HCT116 (cell line): ENCODE measurements around the gene ABCA3. TPM values are rescaled to one million over a fixed set of nuclear protein-coding genes. Genes with fewer than 3 reads are reported as not detected.

Experiments used
- ATAC-seq: fragments of 200-7000 bp; cut with Tn5 transposase; 2 replicates; pipeline ENCODE4 v1.9.1; 2020; ENCODE audit warnings: mild to moderate bottlenecking, moderate library complexity
- BruUV-seq: library from RNA; stranded (reverse); fragments of 400-500 nt; replicated peaks from 2 replicates; lab custom pipeline; 2021; lab: Mats Ljungman, UMichigan
- CTCF ChIA-PET: fragments of 300-600 bp; sonication (Branson Sonifier 250); formaldehyde crosslinking; loops from one replicate; lab custom pipeline; 2021; ENCODE audit warnings: antibody characterized with exemption; lab: Charles Lee
- POLR2A ChIA-PET: fragments of 300-600, 350-600 bp; sonication (Branson Sonifier 250); formaldehyde crosslinking; loops from one replicate; lab custom pipeline; 2021; ENCODE audit warnings: antibody characterized with exemption; lab: Charles Lee
- RAD21 ChIA-PET, 2 experiments: fragments of 300-600 bp; sonication (Branson Sonifier 250); formaldehyde crosslinking; loops; one replicate each; lab custom pipeline; 2023; ENCODE audit warnings: low total read pairs in 2 of 2; ENCODE audit not compliant: uncharacterized antibody in 2 of 2, unreplicated experiment in 2 of 2, low non-redundant PET in 1 of 2; lab: Charles Lee
- DNase-seq: peaks from one replicate; pipeline ENCODE4 v3.0.0-alpha.2; 2010; ENCODE audit warnings: low read depth, low spot score
- H2AFZ ChIP-seq: fragments of 200-600 bp; shearing (Covaris generic), sonication (generic); 2 replicates; pipeline ENCODE4 v1.6.1; 2017; ENCODE audit warnings: low read depth, mixed run types, mixed read lengths, antibody characterized with exemption, low read length; ENCODE audit not compliant: poor library complexity, severe bottlenecking
- H3K27ac ChIP-seq: 2 replicates; pipeline ENCODE4 v1.5.1; 2012; ENCODE audit warnings: low read depth, low read length
- H3K27me3 ChIP-seq: fragments of 200-600 bp; sonication (generic); 2 replicates; pipeline ENCODE4 v1.6.1; 2016; ENCODE audit warnings: mixed run types, low read length, mixed read lengths; ENCODE audit not compliant: insufficient read depth
- H3K36me3 ChIP-seq, 2 experiments: fragments of 200-500 bp in 1 of 2; fragments of 200-600 bp in 1 of 2; sonication (Bioruptor generic) in 1 of 2; sonication (generic) in 1 of 2; 2 replicates each; pipeline versions ENCODE4 v1.5.1 to v1.6.1; 2014 to 2016; ENCODE audit warnings: low read length in 2 of 2, inconsistent platforms in 1 of 2, mixed read lengths in 1 of 2, mixed run types in 1 of 2; ENCODE audit not compliant: insufficient read depth in 2 of 2, control insufficient read depth in 1 of 2
- H3K4me1 ChIP-seq, 2 experiments: fragments of 200-600 bp in 1 of 2; sonication (generic) in 1 of 2; 2 replicates each; pipeline versions ENCODE4 v1.5.1 to v1.6.1; 2012 to 2017; ENCODE audit warnings: low read length in 2 of 2, inconsistent platforms in 1 of 2, mild to moderate bottlenecking in 1 of 2, mixed read lengths in 1 of 2, mixed run types in 1 of 2, moderate library complexity in 1 of 2; ENCODE audit not compliant: insufficient read depth in 2 of 2, control insufficient read depth in 1 of 2
- H3K4me2 ChIP-seq: fragments of 200-600 bp; sonication (generic); 2 replicates; pipeline ENCODE4 v1.6.1; 2017; ENCODE audit warnings: mixed run types, low read length, mixed read lengths
- H3K4me3 ChIP-seq, 2 experiments: fragments of 200-600 bp in 1 of 2; sonication (generic) in 1 of 2; replicated peaks in 1 of 2; 2 replicates each; pipeline ENCODE4 v1.5.1; 2011 to 2016; ENCODE audit warnings: low read length in 2 of 2, control low read depth in 1 of 2, low read depth in 1 of 2, mild to moderate bottlenecking in 1 of 2, mixed read lengths in 1 of 2, mixed run types in 1 of 2
- H3K79me2 ChIP-seq: fragments of 200-600 bp; sonication (generic); 2 replicates; pipeline ENCODE4 v1.6.1; 2017; ENCODE audit warnings: mild to moderate bottlenecking, mixed run types, low read length, moderate library complexity, mixed read lengths; ENCODE audit not compliant: insufficient read depth
- H3K9ac ChIP-seq: fragments of 200-600 bp; sonication (generic); 2 replicates; pipeline ENCODE4 v1.6.1; 2016; ENCODE audit warnings: low read length, mixed read lengths
- H3K9me2 ChIP-seq: fragments of 200-600 bp; sonication (generic), shearing (Covaris generic); 2 replicates; pipeline ENCODE4 v1.6.1; 2017; ENCODE audit warnings: mixed run types, mild to moderate bottlenecking, moderate library complexity; ENCODE audit not compliant: insufficient read depth
- H3K9me3 ChIP-seq, 2 experiments: fragments of 200-500 bp in 1 of 2; fragments of 200-600 bp in 1 of 2; sonication (Bioruptor generic) in 1 of 2; sonication (generic) in 1 of 2; 2 replicates each; pipeline ENCODE4 v1.6.1; 2014 to 2017; ENCODE audit warnings: low read length in 2 of 2, mixed read lengths in 2 of 2, inconsistent platforms in 1 of 2, low read depth in 1 of 2, mild to moderate bottlenecking in 1 of 2, mixed run types in 1 of 2, moderate library complexity in 1 of 2; ENCODE audit not compliant: control insufficient read depth in 1 of 2, insufficient read depth in 1 of 2
- H4K20me1 ChIP-seq: fragments of 200-600 bp; sonication (generic), shearing (Covaris generic); 2 replicates; pipeline ENCODE4 v1.6.1; 2017; ENCODE audit warnings: mixed run types, mild to moderate bottlenecking, moderate library complexity; ENCODE audit not compliant: insufficient read depth
- CBX3 ChIP-seq: IDR thresholded peaks from 2 replicates; pipeline ENCODE4 v1.6.1; 2012; ENCODE audit warnings: low read depth
- CEBPB ChIP-seq: IDR thresholded peaks from 2 replicates; pipeline ENCODE4 v1.6.1; 2012; ENCODE audit warnings: low read depth
- EGR1 ChIP-seq: IDR thresholded peaks from 2 replicates; pipeline ENCODE4 v1.6.1; 2012; ENCODE audit warnings: low read depth
- EZH2 ChIP-seq: fragments of 200-600 bp; sonication (generic); IDR thresholded peaks from 2 replicates; pipeline ENCODE4 v1.6.1; 2017; ENCODE audit warnings: antibody characterized with exemption, mixed run types
- EZH2phosphoT487 ChIP-seq: fragments of 200-600 bp; IDR thresholded peaks from 2 replicates; pipeline ENCODE4 v1.6.1; 2018; ENCODE audit warnings: antibody characterized with exemption, borderline replicate concordance
- JUND ChIP-seq: IDR thresholded peaks from 2 replicates; pipeline ENCODE4 v1.6.1; 2012
- POLR2A ChIP-seq: IDR thresholded peaks from 2 replicates; pipeline ENCODE4 v1.7.0; 2011; ENCODE audit warnings: borderline replicate concordance; ENCODE audit not compliant: insufficient read depth, insufficient read length; ENCODE audit errors: extremely low read depth
- RAD21 ChIP-seq: IDR thresholded peaks from 2 replicates; pipeline ENCODE4 v1.6.1; 2012; ENCODE audit warnings: low read depth, mild to moderate bottlenecking
- SIN3A ChIP-seq: IDR thresholded peaks from 2 replicates; pipeline ENCODE4 v1.6.1; 2012; ENCODE audit warnings: low read depth
- TCF7L2 ChIP-seq: IDR thresholded peaks from 2 replicates; pipeline ENCODE4 v1.7.0; 2011; ENCODE audit warnings: borderline replicate concordance, inconsistent platforms; ENCODE audit not compliant: insufficient read depth, insufficient read length; ENCODE audit errors: extremely low read depth
- YY1 ChIP-seq: IDR thresholded peaks from 2 replicates; pipeline ENCODE4 v1.6.1; 2011; ENCODE audit warnings: low read length, low read depth, moderate library complexity, mild to moderate bottlenecking; ENCODE audit not compliant: insufficient replicate concordance; ENCODE audit errors: extremely low read depth
- ZFX ChIP-seq: fragments of 450-650 bp; IDR thresholded peaks from 2 replicates; pipeline ENCODE4 v1.6.1; 2017
- ZNF274 ChIP-seq: fragments of 200-500 bp; sonication (Bioruptor generic); IDR thresholded peaks from 2 replicates; pipeline ENCODE4 v1.6.1; 2014; ENCODE audit warnings: mild to moderate bottlenecking, low read depth, low read length, inconsistent platforms
- intact Hi-C: fragments of 100-400 bp; cut with micrococcal nuclease; formaldehyde crosslinking; loops from 2 replicates; pipeline ENCODE4 v1.10.0; 2022
- total RNA-seq: library from RNA; stranded (reverse); gene quantifications from one replicate; pipeline ENCODE4 v1.2.1, GENCODE V29; 2021; ENCODE audit not compliant: unreplicated experiment
- TF ChIP-seq, protein P1 (sequence below): IDR thresholded peaks from 2 replicates; pipeline ENCODE4 v1.6.1; 2012
- TF ChIP-seq, protein P2 (sequence below), 3 experiments: fragments of 200-600 bp in 1 of 3; sonication (generic) in 1 of 3; IDR thresholded peaks in 2 of 3; conservative IDR thresholded peaks in 1 of 3; 2 replicates each; pipeline ENCODE4 v1.5.1; 2012 to 2017; ENCODE audit warnings: low read depth in 2 of 3, low read length in 2 of 3, antibody characterized with exemption in 1 of 3, borderline replicate concordance in 1 of 3, control low read depth in 1 of 3, mild to moderate bottlenecking in 1 of 3, mixed read lengths in 1 of 3, mixed run types in 1 of 3, moderate library complexity in 1 of 3; ENCODE audit not compliant: insufficient read depth in 1 of 3

Gene ABCA3
- total RNA-seq, 1 experiment from 2014 or later = 5.4 TPM

DNA sequence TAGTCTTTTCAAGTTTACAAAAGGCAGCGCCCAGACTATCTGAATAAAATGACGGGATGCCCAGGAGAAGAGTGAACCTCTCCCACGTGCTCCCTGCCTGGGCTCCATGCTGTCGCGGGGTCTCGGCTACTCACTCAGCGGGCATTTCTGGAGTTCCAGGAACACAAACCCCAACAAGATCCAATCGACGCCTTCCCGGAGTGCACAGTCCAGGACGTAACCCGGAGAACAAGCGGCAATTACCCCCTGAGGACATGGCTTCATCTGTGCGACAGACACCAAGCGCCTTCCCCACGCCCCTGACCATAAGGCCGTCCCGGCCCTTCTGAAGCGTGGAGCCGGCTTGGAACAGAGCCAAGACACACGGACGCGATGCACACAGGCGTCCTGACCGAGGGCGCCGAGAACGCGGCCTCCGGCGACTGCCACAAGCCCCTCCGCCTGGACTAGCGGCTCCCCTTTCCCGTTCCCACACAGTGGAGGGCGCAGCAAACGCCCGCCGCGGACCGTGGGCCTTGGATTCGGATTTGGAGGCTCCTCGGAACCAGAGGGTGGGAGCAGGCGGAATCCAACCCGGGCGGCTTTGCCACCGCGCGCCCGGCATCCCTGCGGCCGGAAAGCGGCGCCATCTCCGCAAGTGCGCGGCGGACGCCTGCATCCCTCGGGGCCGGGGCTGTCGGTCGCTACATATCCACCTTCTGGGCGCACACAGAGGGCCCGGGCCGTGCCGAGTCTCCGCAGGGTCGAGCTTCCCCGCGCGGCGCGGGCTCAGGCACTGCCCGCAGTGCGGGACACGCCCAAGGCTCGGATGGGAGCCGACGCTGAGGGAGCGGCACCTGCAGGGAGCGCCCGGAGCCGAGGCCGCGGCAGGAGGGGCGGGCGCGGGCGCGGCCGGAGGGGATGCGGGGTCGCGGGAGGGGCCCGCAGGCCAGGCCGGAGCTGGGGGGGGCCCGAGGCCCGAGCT, 725 bp downstream of the ABCA3 start:
- Histone ChIP-seq H3K4me3 (peak overlapping the region; percentile 59 to 70), H2AFZ (no peak overlapping the region), H3K27me3 (no peaks in the 10 kb centered on the region), H3K4me2 (peak overlapping the region; percentile 96), H3K27ac (peak overlapping the region; percentile 40; the same call in 1 of the 2 replicates), H3K36me3 (no peaks in the 10 kb centered on the region), H4K20me1 (no peaks in the 10 kb centered on the region), H3K9me2 (no peaks in the 10 kb centered on the region), H3K79me2 (no peaks in the 10 kb centered on the region), H3K4me1 (peaks cover 0 to 15% of the 10 kb centered on the region in 2 experiments; a peak in 2 of 4 replicates), H3K9me3 (no peaks in the 10 kb centered on the region), H3K9ac (peak overlapping the region; percentile 52)
- peak; percentile 66 for ATAC-seq
- intact Hi-C loops = loop anchor here (2.0 to 5.0 kb wide), 2 partner anchors 83 to 162 kb away; no protein-coding TSS in a partner anchor
- ChIA-PET POLR2A (no interaction called here), CTCF (interaction anchor here (0.6 to 0.9 kb wide), 4 partner anchors 8 to 40 kb away, joined by 3 to 4 read pairs (median 3); no protein-coding TSS in a partner anchor), RAD21 (no interaction called here)
- no peak for DNase-seq
- BruUV-seq = no TSS peak
- TF ChIP-seq POLR2A (no peak), TCF7L2 (no peak), EZH2phosphoT487 (no peak), ZFX (peak; percentile 47; the same call in 1 of the 2 replicates)

DNA sequence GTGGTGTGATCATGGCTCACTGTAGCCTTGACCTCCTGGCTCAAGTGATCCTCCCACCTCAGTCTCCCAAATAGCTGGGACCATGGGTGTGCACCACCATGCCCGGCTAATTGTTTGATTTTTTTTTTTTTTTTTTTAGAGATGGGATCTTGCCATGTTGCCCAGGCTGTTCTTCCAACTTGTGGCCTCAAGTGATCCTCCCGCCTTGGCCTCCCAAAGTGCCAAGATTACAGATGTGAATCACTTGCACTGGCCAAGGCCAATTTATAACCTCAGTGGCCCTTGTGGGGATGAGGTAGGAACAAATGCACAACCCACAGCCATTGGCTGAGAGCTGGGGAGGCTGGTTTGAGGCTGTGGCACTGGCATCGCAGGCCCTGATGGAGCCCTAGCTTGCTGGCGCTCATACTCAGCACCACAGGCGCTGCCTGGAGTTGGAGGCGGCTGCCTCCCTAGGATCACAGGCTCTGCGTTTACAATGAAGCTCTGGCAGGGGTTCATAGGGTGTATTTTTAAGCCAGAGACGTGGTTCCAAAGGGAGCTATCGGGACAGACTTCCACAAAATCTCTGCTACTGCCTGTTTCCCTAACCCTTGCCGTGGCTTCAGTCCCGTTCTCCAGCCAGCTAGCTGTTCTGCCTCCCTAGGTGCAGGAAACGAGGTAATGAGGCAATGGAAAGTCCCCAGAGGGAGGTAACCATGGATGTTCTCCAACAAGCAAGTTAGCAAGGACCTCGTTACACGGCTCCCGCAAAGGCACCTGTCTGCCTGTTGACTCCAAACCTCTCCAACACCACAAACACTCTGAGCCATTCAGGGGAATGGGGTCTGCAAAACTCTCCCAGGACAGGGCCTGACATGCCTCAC, 2.9 kb downstream of the ABCA3 start:
- no peaks in the 10 kb centered on the region for H3K27me3 ChIP-seq
- no peak overlapping the region for H3K9ac ChIP-seq
- no peak for ATAC-seq
- no TSS peak for BruUV-seq
- no peak for DNase-seq
- ChIA-PET RAD21 (interaction anchor here in 1 of 2 experiments (0.6 kb wide), 1 partner anchor 151 kb away, joined by 3 read pairs; no protein-coding TSS in a partner anchor), CTCF (interaction anchor here (0.9 kb wide), 1 partner anchor 12 kb away, joined by 3 read pairs; no protein-coding TSS in a partner anchor), POLR2A (no interaction called here)
- H3K36me3 ChIP-seq = no peaks in the 10 kb centered on the region
- no peaks in the 10 kb centered on the region for H3K79me2 ChIP-seq
- peaks cover 10 to 32% of the 10 kb centered on the region in 2 experiments for H3K4me1 ChIP-seq
- H4K20me1 ChIP-seq = no peaks in the 10 kb centered on the region
- H2AFZ ChIP-seq = no peak overlapping the region
- no peaks in the 10 kb centered on the region for H3K9me3 ChIP-seq
- no peak overlapping the region for H3K4me3 ChIP-seq
- intact Hi-C loops = no loop called here
- no peak overlapping the region for H3K27ac ChIP-seq
- no peaks in the 10 kb centered on the region for H3K9me2 ChIP-seq
- no peak overlapping the region for H3K4me2 ChIP-seq
- TF ChIP-seq EGR1 (no peak), EZH2 (no peak), YY1 (no peak), SIN3A (no peak), RAD21 (no peak), ZFX (no peak), CEBPB (no peak), JUND (no peak), CBX3 (no peak), ZNF274 (no peak), TCF7L2 (no peak)
- TF ChIP-seq, protein P1, sequence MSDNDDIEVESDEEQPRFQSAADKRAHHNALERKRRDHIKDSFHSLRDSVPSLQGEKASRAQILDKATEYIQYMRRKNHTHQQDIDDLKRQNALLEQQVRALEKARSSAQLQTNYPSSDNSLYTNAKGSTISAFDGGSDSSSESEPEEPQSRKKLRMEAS = no peak
- TF ChIP-seq, protein P2, sequence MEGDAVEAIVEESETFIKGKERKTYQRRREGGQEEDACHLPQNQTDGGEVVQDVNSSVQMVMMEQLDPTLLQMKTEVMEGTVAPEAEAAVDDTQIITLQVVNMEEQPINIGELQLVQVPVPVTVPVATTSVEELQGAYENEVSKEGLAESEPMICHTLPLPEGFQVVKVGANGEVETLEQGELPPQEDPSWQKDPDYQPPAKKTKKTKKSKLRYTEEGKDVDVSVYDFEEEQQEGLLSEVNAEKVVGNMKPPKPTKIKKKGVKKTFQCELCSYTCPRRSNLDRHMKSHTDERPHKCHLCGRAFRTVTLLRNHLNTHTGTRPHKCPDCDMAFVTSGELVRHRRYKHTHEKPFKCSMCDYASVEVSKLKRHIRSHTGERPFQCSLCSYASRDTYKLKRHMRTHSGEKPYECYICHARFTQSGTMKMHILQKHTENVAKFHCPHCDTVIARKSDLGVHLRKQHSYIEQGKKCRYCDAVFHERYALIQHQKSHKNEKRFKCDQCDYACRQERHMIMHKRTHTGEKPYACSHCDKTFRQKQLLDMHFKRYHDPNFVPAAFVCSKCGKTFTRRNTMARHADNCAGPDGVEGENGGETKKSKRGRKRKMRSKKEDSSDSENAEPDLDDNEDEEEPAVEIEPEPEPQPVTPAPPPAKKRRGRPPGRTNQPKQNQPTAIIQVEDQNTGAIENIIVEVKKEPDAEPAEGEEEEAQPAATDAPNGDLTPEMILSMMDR (IDR thresholded peaks at IDR 0.05 in 2 of 3, conservative IDR thresholded peaks at IDR 0.05 in 1 of 3; ENCODE audit: borderline replicate concordance in 1 of 3, insufficient read depth in 1 of 3, low read depth in 2 of 3, low read length in 2 of 3) = no peak
